K562 (cell line): ENCODE measurements around the gene RSAD1. TPM values are rescaled to one million over a fixed set of nuclear protein-coding genes. Genes with fewer than 3 reads are reported as not detected.

ENCODE experiments used
- ATAC-seq: fragments of 200-7000 bp; cut with Tn5 transposase; 3 replicates; pipeline ENCODE4 v1.9.1; 2020; ENCODE audit warnings: moderate library complexity
- BruUV-seq: library from RNA; stranded (reverse); fragments of 400-500 nt; replicated peaks from 2 replicates; lab custom pipeline; 2021; lab: Mats Ljungman, UMichigan
- CTCF ChIA-PET: fragments of 300-600 bp; formaldehyde crosslinking; extraction: SDS; loops from one replicate; lab custom pipeline; 2021; ENCODE audit warnings: low intra/inter-chr PET ratio; lab: Yijun Ruan, JAX
- POLR2A ChIA-PET: fragments of 300-600, 350-650 bp; sonication (Branson Sonifier 250); formaldehyde crosslinking; extraction: SDS; loops from one replicate; lab custom pipeline; 2021; ENCODE audit warnings: antibody characterized with exemption, inconsistent platforms; lab: Yijun Ruan, JAX
- DNase-seq, 4 experiments: peaks; one replicate each; pipeline versions ENCODE4 v3.0.0 to v3.0.0-alpha.2; 2011 to 2018; ENCODE audit warnings: low spot score in 3 of 4, mixed read lengths in 3 of 4; ENCODE audit errors: extremely low read depth in 1 of 4
- FAIRE-seq: peaks from 2 replicates; lab custom pipeline; 2011; peaks lifted over from hg19 to GRCh38; lab: Jason Lieb, UNC
- H2AFZ ChIP-seq: 2 replicates; pipeline ENCODE4 v1.6.0; 2011; ENCODE audit warnings: low read depth, low read length, control low read depth, inconsistent platforms
- H3K27ac ChIP-seq: fragments of 200-600 bp; 3 replicates; pipeline ENCODE4 v1.8.0; 2011; ENCODE audit warnings: low read depth, mild to moderate bottlenecking, control low read depth, inconsistent platforms, low read length, moderate library complexity, mixed read lengths; ENCODE audit errors: extremely low read depth
- H3K27me3 ChIP-seq, 2 experiments: fragments of 300-600 bp in 1 of 2; 2 replicates in 1 of 2; 3 replicates in 1 of 2; pipeline versions ENCODE4 v1.6.0 to v1.8.0; 2011; ENCODE audit warnings: inconsistent platforms in 2 of 2, low read length in 2 of 2, mild to moderate bottlenecking in 1 of 2, mixed read lengths in 1 of 2, moderate library complexity in 1 of 2; ENCODE audit not compliant: control insufficient read depth in 2 of 2, insufficient read depth in 2 of 2
- H3K36me3 ChIP-seq: fragments of 300-600 bp; 3 replicates; pipeline ENCODE4 v1.8.0; 2011; ENCODE audit warnings: mild to moderate bottlenecking, low read length, inconsistent platforms; ENCODE audit not compliant: control insufficient read depth, insufficient read depth
- H3K4me1 ChIP-seq, 2 experiments: fragments of 200-600 bp in 1 of 2; replicated peaks in 1 of 2; 2 replicates in 1 of 2; 3 replicates in 1 of 2; pipeline versions ENCODE4 v1.5.1 to v1.8.0; 2011; ENCODE audit warnings: inconsistent platforms in 2 of 2, low read length in 2 of 2, mild to moderate bottlenecking in 1 of 2, mixed read lengths in 1 of 2, moderate library complexity in 1 of 2; ENCODE audit not compliant: control insufficient read depth in 2 of 2, insufficient read depth in 2 of 2
- H3K4me2 ChIP-seq: 2 replicates; pipeline ENCODE4 v1.6.1; 2011; ENCODE audit warnings: low read length, control low read depth, inconsistent platforms, mixed read lengths; ENCODE audit not compliant: insufficient read depth
- H3K4me3 ChIP-seq: fragments of 200-600 bp; sonication (generic), shearing (Covaris generic); 2 replicates; pipeline ENCODE4 v1.5.1; 2016; ENCODE audit warnings: control low read depth, inconsistent platforms
- H3K79me2 ChIP-seq: fragments of 200-600 bp; 3 replicates; pipeline ENCODE4 v1.8.0; 2011; ENCODE audit warnings: low read length, inconsistent platforms; ENCODE audit not compliant: control insufficient read depth, insufficient read depth
- H3K9ac ChIP-seq, 2 experiments: 2 replicates each; pipeline versions ENCODE4 v1.6.0 to v1.6.1; 2011; ENCODE audit warnings: low read depth in 2 of 2, low read length in 2 of 2, control low read depth in 1 of 2, inconsistent platforms in 1 of 2, mild to moderate bottlenecking in 1 of 2, mixed read lengths in 1 of 2; ENCODE audit not compliant: insufficient read depth in 1 of 2
- H3K9me1 ChIP-seq: one replicate; pipeline ENCODE4 v1.6.0; 2011; ENCODE audit warnings: inconsistent platforms, mild to moderate bottlenecking, low read length, moderate library complexity; ENCODE audit not compliant: control insufficient read depth, insufficient read depth
- H3K9me3 ChIP-seq: replicated peaks from 2 replicates; pipeline ENCODE4 v1.5.1; 2011; ENCODE audit warnings: low read depth, low read length, inconsistent platforms; ENCODE audit not compliant: control insufficient read depth, insufficient read depth
- H4K20me1 ChIP-seq: replicated peaks from 2 replicates; pipeline ENCODE4 v1.6.1; 2011; ENCODE audit warnings: low read length, inconsistent platforms, mixed read lengths; ENCODE audit not compliant: control insufficient read depth, insufficient read depth
- CXXC5 ChIP-seq: fragments of 250-450 bp; sonication (Bioruptor Pico); IDR thresholded peaks from 2 replicates; pipeline ENCODE4 v1.8.0; 2022; ENCODE audit warnings: inconsistent platforms, mild to moderate bottlenecking, moderate library complexity
- MTA2 ChIP-seq: fragments of 450-650 bp; IDR thresholded peaks from 2 replicates; pipeline ENCODE4 v1.6.1; 2016; ENCODE audit warnings: low read depth
- NR2F6 ChIP-seq: fragments of 450-650 bp; formaldehyde crosslinking; IDR thresholded peaks from 2 replicates; pipeline ENCODE4 v1.4.0; 2020; ENCODE audit warnings: mild to moderate bottlenecking
- PCBP1 ChIP-seq: fragments of 200-400 bp; formaldehyde crosslinking; IDR thresholded peaks from 2 replicates; pipeline ENCODE4 v1.6.1; 2018; ENCODE audit warnings: mild to moderate bottlenecking, low read depth, low read length; ENCODE audit not compliant: poor library complexity, severe bottlenecking
- STAT5A ChIP-seq: IDR thresholded peaks from 2 replicates; pipeline ENCODE4 v1.6.1; 2012; ENCODE audit warnings: low read length, inconsistent platforms, borderline replicate concordance
- YY1 ChIP-seq, 3 experiments: IDR thresholded peaks; 2 replicates each; pipeline ENCODE4 v1.6.1; 2011; ENCODE audit warnings: low read length in 2 of 3, mild to moderate bottlenecking in 2 of 3, moderate library complexity in 2 of 3, borderline replicate concordance in 1 of 3, control low read depth in 1 of 3, low read depth in 1 of 3; ENCODE audit not compliant: insufficient read depth in 3 of 3, insufficient replicate concordance in 2 of 3, control insufficient read depth in 1 of 3, insufficient read length in 1 of 3; ENCODE audit errors: extremely low read depth in 1 of 3
- ZFP91 ChIP-seq: sonication (generic); formaldehyde crosslinking; IDR thresholded peaks from 2 replicates; pipeline ENCODE4 v1.8.0; 2022; ENCODE audit warnings: mild to moderate bottlenecking, missing genetic modification reagents
- ZKSCAN1 ChIP-seq: fragments of 150-350 bp; IDR thresholded peaks from 2 replicates; pipeline ENCODE4 v1.6.1; 2016; ENCODE audit warnings: low read depth, low read length
- ZNF124 ChIP-seq: sonication (generic); formaldehyde crosslinking; IDR thresholded peaks from 2 replicates; pipeline ENCODE4 v1.8.1; 2022; ENCODE audit warnings: missing genetic modification reagents
- ZNF551 ChIP-seq: fragments of 250-450 bp; sonication (Bioruptor Pico); IDR thresholded peaks from 2 replicates; pipeline ENCODE4 v1.5.0; 2021; ENCODE audit warnings: mild to moderate bottlenecking, moderate library complexity
- ZNF57 ChIP-seq: fragments of 450-650 bp; formaldehyde crosslinking; IDR thresholded peaks from 2 replicates; pipeline ENCODE4 v1.4.0; 2020; ENCODE audit warnings: mild to moderate bottlenecking, moderate library complexity
- WGBS: fragments of 100-300 bp; shearing (Covaris generic); methylation state at CpG from one replicate; pipeline ENCODE4 v1.1.6; 2016; ENCODE audit warnings: low coverage, mixed read lengths; ENCODE audit not compliant: insufficient coverage; ENCODE audit errors: missing lambda C conversion rate; 5-methylcytosine and 5-hydroxymethylcytosine counted together
- in situ Hi-C: fragments of 300-500 bp; cut with MboI; formaldehyde crosslinking; loops from 4 replicates; pipeline ENCODE4 v1.15.0; 2018; ENCODE audit warnings: inconsistent platforms, mixed read lengths
- intact Hi-C: fragments of 100-400 bp; cut with micrococcal nuclease; formaldehyde crosslinking; loops from 2 replicates; pipeline ENCODE4 v1.14.2; 2022
- polyA plus RNA-seq, 8 experiments: library from polyadenylated mRNA; depleted of rRNA in 4 of 8; stranded (reverse) in 5 of 8; unstranded in 3 of 8; fragments of >200 nt; fragmentation: Nextera tagmentation in 2 of 8; fragmentation: Illumina TruSeq in 1 of 8; extraction: Ambion mirVana in 2 of 8; extraction: Trizol in 1 of 8; gene quantifications; 2 replicates each; pipeline versions ENCODE4 v1.2.1 to v1.2.3, GENCODE V29; 2011 to 2014; ENCODE audit warnings: inconsistent platforms in 1 of 8, missing spikeins in 1 of 8
- total RNA-seq, 7 experiments: library from RNA; depleted of rRNA in 6 of 7; stranded (reverse); fragments of >200 nt in 6 of 7; fragmentation: Illumina TruSeq in 2 of 7; extraction: Trizol in 2 of 7; gene quantifications; 2 replicates each; pipeline versions ENCODE4 v1.2.1 to v1.2.3, GENCODE V29; 2011 to 2021; ENCODE audit warnings: low replicate concordance in 1 of 7

The RSAD1 gene
- total and polyA plus RNA-seq, 9 of the 15 experiments (the other 6 are each of a cell fraction or from before 2014, with no cell fraction given): 4.5 to 42.5 (median 26.8) TPM

GRCh38 chr17:50467855-50468303, 10.8 kb upstream of the RSAD1 start:
- Histone ChIP-seq H3K4me1 (peaks cover 0 to 25% of the 10 kb centered on the region in 2 experiments; a peak in 2 of 5 replicates), H3K27ac (no peak overlapping the region), H3K36me3 (no peaks in the 10 kb centered on the region)
- DNase-seq: no peak
- TF ChIP-seq CXXC5 (CRISPR knock-in tag) (no peak), PCBP1 (no peak), ZNF124 (no peak), STAT5A (no peak), ZNF551 (CRISPR knock-in tag) (no peak), ZNF57 (no peak), ZFP91 (CRISPR knock-in tag) (no peak), MTA2 (no peak), NR2F6 (no peak), ZKSCAN1 (no peak), YY1 (IDR thresholded peaks at IDR 0.05; ENCODE audit: borderline replicate concordance in 1 of 3, control insufficient read depth in 1 of 3, extremely low read depth in 1 of 3, insufficient read depth in 3 of 3, insufficient read length in 1 of 3, insufficient replicate concordance in 2 of 3, low read depth in 1 of 3, low read length in 2 of 3) (no peak)
- TF ChIP-seq, all 486 proteins: peak for 0
- ATAC-seq (no peak), FAIRE-seq (no peak)
- no TSS peak for BruUV-seq
- H3K4me3 ChIP-seq: no peak overlapping the region
- no peaks in the 10 kb centered on the region for H3K9me1 ChIP-seq
- no peak overlapping the region for H2AFZ ChIP-seq
- H3K4me2 ChIP-seq: no peak overlapping the region
- POLR2A ChIA-PET: interaction anchor here (0.7 kb wide), 1 partner anchor 18 kb away, joined by 3 read pairs; no protein-coding TSS in a partner anchor
- peaks cover 22 to 81% of the 10 kb centered on the region in 2 experiments; a peak in 4 of 5 replicates for H3K27me3 ChIP-seq
- H3K9ac ChIP-seq: no peak overlapping the region
- no peaks in the 10 kb centered on the region for H3K79me2 ChIP-seq
- intact Hi-C loops (no loop called here), in situ Hi-C loops (no loop called here)
- WGBS: 27% methylated on average over 13 of the region's 13 CpGs
- H4K20me1 ChIP-seq: peaks cover 12% of the 10 kb centered on the region
- no peaks in the 10 kb centered on the region for H3K9me3 ChIP-seq
- CTCF ChIA-PET: no interaction called here
